Activated naive CD8-positive, alpha-beta T cell treated with anti-CD3 and anti-CD28 coated beads, Interleukin-2, amount 50 U/mL, for 24 hours (primary cell): ENCODE data around the gene NTSR2.
"Not testable (repeated sequence)": the region's sequence is repeated elsewhere in the genome, so short reads cannot be mapped to it uniquely, and the experiment has no call there.

Experiments
- ATAC-seq: fragments of 150-1000 bp; cut with Tn5 transposase; one replicate; pipeline ENCODE4 v1.10.0; 2021
- DNase-seq: peaks from one replicate; pipeline ENCODE4 v3.0.0; 2021
- H3K27ac Mint-ChIP-seq: one replicate; pipeline ENCODE4 v1.8.0; 2021; ENCODE audit warnings: mild to moderate bottlenecking, mixed read lengths
- H3K27me3 Mint-ChIP-seq: one replicate; pipeline ENCODE4 v1.8.0; 2021; ENCODE audit warnings: mixed read lengths
- H3K36me3 Mint-ChIP-seq: one replicate; pipeline ENCODE4 v1.8.0; 2021; ENCODE audit warnings: low read depth, mixed read lengths
- H3K4me1 Mint-ChIP-seq: one replicate; pipeline ENCODE4 v1.8.0; 2021; ENCODE audit warnings: mixed read lengths
- H3K4me3 Mint-ChIP-seq: one replicate; pipeline ENCODE4 v1.8.0; 2021; ENCODE audit warnings: mild to moderate bottlenecking, moderate library complexity, mixed read lengths
- H3K9me3 Mint-ChIP-seq: one replicate; pipeline ENCODE4 v1.8.0; 2021; ENCODE audit warnings: mixed read lengths

Gene NTSR2

DNA sequence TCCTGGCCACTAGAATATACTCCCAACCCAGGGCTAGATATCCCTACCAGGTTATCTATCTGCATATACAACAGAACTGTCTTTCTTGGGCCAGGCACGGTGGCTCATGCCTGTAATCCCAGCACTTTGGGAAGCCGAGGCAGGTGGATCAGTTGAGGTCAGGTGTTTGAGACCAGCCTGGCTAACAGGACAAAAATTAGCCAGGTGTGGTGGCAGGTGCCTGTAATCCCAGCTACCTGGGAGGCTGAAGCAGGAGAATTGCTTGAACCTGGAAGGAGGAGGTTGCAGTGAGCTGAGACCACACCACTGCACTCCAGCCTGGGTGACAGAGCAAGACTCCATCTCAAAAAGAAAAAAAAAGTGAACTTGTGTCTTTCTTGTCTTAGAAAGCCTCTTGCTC, 9.6 kb downstream of the NTSR2 start:
- not testable (repeated sequence) for H3K9me3 Mint-ChIP-seq, H3K27ac Mint-ChIP-seq, ATAC-seq, H3K4me1 Mint-ChIP-seq, DNase-seq, H3K27me3 Mint-ChIP-seq, H3K36me3 Mint-ChIP-seq, H3K4me3 Mint-ChIP-seq

DNA sequence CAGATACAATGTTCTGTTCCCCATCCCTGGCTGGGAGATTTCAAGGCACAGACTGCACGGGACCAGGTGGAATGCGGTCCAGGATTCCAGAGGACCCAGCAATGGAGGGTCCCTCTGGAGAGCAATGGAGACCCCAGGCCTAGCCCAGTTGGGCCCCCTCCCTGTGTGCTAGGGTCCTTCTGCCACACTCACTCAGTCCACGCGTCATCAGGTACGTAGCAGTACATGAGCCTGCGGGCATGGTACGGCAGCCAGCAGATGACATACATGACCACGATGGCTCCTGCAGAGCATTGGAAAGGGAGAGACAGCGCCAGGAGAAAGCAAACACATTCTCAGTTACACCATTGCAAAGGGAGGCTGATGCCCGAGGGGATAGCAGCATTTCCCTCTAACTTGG, 10.1 kb downstream of the NTSR2 start:
- Mint-ChIP-seq H3K36me3 (peaks cover 2% of the 10 kb centered on the region), H3K27ac (no peak overlapping the region), H3K27me3 (peaks cover 10% of the 10 kb centered on the region), H3K9me3 (peaks cover 9% of the 10 kb centered on the region), H3K4me1 (no peaks in the 10 kb centered on the region), H3K4me3 (no peak overlapping the region)
- no peak for ATAC-seq
- DNase-seq, result no peak

DNA sequence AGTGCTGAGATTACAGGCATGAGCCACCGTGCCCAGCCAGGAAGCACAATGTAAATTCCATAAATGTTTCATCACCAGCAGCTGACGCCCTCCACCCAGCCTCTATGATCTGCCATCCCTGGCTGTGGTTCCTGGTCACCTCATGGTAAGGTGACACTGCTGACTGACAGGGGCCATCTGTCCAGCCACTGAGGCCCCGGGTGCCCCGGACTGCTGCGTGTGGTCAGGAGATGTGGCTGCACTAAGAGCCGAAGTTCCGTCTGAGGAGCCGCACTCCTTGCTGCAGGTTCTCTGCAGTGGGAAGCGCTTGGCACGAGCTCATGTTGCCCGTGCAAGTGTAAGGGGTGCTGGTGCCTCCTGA, 10.9 kb downstream of the NTSR2 start:
- ATAC-seq (no peak), DNase-seq (no peak)
- no peak overlapping the region for H3K27ac Mint-ChIP-seq
- H3K9me3 Mint-ChIP-seq, result peaks cover 9% of the 10 kb centered on the region
- H3K27me3 Mint-ChIP-seq, result peaks cover 10% of the 10 kb centered on the region
- H3K36me3 Mint-ChIP-seq, result peaks cover 2% of the 10 kb centered on the region
- H3K4me3 Mint-ChIP-seq, result no peak overlapping the region
- H3K4me1 Mint-ChIP-seq, result no peaks in the 10 kb centered on the region

DNA sequence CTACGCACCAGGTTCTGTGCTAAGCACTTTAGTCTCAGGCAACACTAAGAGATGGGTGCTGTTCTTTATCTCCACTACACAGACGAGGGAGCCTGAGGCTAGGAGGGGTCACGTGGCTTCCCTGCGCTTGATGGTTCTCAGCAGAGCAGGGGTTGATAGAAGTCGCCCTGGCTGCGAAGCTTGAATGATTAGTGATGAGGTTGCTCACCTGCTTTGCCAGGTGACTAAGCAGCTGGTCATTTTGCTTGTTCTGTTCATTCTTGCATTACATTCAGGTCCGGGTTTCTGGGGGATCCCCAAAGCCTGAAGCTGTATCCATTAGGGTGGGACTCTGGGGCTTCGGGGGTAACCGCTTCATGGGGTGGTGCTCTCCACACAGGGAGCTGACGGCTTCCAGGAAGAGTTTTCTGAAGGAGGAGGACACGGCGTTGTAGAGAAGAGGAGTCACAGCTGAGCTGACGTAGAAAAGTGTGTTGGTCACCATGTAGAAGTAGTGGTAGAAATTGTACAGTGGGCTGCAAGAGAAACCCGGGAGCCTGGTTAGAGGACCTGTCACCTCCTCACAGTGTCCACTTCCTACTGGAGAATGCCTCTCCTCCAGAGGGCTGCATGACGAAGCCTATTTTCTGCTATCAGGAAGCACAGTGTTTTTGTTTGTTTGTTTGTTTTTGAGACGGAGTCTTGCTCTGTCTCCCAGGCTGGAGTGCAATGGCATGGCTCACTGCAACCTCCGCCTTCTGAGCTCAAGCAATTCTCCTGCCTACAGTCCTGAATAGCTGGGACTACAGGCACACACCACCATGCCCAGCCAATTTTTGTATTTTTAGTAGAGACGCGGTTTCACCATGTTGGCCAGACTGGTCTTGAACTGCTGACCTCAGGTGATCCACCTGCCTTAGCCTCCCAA, 11.5 kb downstream of the NTSR2 start:
- Mint-ChIP-seq H3K9me3 (peaks cover 9% of the 10 kb centered on the region), H3K4me3 (no peak overlapping the region), H3K4me1 (no peaks in the 10 kb centered on the region), H3K27me3 (peaks cover 11% of the 10 kb centered on the region), H3K36me3 (peaks cover 2% of the 10 kb centered on the region), H3K27ac (no peak overlapping the region)
- ATAC-seq (no peak), DNase-seq (no peak)

DNA sequence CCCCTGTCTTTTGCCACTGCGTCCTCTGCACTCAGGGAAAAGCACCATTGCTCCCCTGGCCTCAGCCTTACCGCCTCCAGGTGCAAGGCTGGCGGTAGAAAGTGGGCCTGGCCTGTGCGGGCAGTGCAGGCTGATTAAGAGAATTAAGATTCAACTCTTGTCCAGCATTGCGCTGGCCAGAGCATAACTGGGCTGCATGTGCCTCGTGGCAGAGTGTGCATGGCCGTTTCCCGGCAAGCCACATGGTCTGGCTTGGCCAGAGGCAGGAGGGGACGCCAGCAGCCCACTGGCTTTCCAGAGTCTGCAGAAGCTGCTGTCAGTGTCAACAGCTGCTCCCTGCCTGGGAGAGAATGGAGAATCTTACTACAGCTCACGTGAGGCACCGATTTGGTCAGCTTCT, 12.3 kb downstream of the NTSR2 start:
- peaks cover 9% of the 10 kb centered on the region for H3K27me3 Mint-ChIP-seq
- no peak for ATAC-seq
- H3K4me3 Mint-ChIP-seq, result no peak overlapping the region
- H3K36me3 Mint-ChIP-seq, result peaks cover 2% of the 10 kb centered on the region
- H3K27ac Mint-ChIP-seq, result no peak overlapping the region
- DNase-seq, result no peak
- no peaks in the 10 kb centered on the region for H3K4me1 Mint-ChIP-seq
- H3K9me3 Mint-ChIP-seq, result peaks cover 6% of the 10 kb centered on the region

DNA sequence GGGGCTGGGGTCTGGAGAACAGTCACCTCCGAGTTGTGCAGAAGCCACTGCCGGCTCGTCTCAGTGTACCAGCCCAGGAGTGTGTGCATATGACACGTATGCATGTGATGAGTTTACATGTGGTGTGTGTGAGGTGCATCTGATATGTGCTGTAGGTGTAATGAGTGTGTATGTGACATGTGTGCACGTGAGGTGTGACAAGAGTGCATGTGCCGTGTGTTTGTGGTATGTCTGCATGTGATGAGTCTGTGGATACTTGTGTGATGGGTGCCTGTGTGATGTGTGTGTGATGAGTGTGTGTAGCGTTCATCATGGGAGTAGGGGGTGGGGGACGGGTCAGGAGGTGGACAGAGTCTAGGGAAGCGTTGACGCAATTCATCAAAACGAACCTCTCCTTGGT, 12.8 kb downstream of the NTSR2 start:
- Mint-ChIP-seq H3K4me3 (no peak overlapping the region), H3K27ac (no peak overlapping the region), H3K27me3 (peaks cover 8% of the 10 kb centered on the region), H3K4me1 (no peaks in the 10 kb centered on the region), H3K9me3 (peaks cover 2% of the 10 kb centered on the region), H3K36me3 (peaks cover 1% of the 10 kb centered on the region)
- ATAC-seq (no peak), DNase-seq (no peak)

DNA sequence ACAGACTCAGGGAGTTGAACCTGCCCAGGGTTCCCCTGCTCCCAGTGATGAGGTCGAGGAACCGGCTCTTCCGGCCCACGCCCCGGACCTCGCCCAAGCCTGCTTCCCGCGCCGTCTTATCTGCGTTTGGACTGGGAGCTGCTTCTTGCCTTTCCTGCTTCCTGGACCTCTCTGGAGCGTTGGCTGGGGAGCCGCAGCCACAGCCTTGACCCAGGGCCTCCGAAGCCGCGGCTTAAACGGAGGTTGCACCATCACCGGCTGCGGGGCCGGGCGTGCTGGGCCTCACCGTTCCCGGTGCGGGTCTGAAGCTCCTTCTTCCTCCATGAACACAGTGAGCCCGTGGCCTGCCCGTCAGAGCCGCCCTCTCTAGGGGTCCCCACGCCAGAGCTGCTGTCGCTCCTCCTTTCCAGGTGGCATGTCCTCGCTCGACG, 13.3 kb downstream of the NTSR2 start:
- H3K4me3 Mint-ChIP-seq, result no peak overlapping the region
- no peaks in the 10 kb centered on the region for H3K4me1 Mint-ChIP-seq
- peaks cover 6% of the 10 kb centered on the region for H3K27me3 Mint-ChIP-seq
- H3K27ac Mint-ChIP-seq, result no peak overlapping the region
- ATAC-seq (no peak), DNase-seq (no peak)
- H3K36me3 Mint-ChIP-seq, result no peaks in the 10 kb centered on the region
- no peaks in the 10 kb centered on the region for H3K9me3 Mint-ChIP-seq

DNA sequence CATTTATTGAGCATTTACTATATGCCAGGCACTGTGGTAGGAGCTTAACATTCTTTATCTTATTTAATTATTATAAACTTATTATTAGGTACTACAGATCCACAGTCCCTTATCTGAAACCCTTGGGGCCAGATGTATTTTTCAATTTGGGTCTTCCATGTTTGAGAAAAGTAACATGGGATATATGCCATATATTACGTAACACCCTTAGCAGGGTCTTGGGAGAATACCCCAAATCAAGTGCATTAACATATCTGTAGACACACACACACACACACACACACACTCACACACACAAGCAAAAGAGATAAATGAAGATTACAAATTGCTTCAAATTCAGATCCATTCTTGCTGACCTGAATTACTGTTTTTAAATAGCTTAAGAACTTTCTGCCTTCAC, 13.7 kb downstream of the NTSR2 start:
- no peak overlapping the region for H3K27ac Mint-ChIP-seq
- peaks cover 6% of the 10 kb centered on the region for H3K27me3 Mint-ChIP-seq

DNA sequence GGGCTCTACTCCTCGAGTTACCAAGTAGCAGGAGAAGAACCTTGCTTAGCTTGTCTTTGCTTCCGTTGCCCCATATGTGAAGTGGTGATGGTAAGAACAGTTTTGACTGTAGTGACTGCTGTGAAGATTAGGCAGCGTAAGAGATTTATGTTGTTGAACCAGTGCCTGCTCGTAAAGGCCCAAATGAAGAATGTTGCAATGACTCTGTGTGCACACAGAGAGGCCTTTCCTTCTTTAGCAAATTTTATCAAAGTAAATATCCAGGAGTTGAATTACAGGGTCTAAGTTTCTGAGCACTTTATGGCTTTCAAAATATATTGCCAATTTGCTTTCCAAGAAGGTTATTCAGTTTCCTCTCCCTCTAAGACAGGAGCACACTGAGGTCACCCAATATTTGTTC, 14.5 kb downstream of the NTSR2 start:
- peaks cover 4% of the 10 kb centered on the region for H3K27me3 Mint-ChIP-seq
- H3K36me3 Mint-ChIP-seq, result no peaks in the 10 kb centered on the region
- H3K9me3 Mint-ChIP-seq, result no peaks in the 10 kb centered on the region
- no peak for DNase-seq
- H3K4me3 Mint-ChIP-seq, result no peak overlapping the region
- H3K27ac Mint-ChIP-seq, result no peak overlapping the region
- no peaks in the 10 kb centered on the region for H3K4me1 Mint-ChIP-seq
- ATAC-seq, result no peak

More for the DNA sequence above, 13.7 kb downstream of the NTSR2 start:
- Mint-ChIP-seq H3K9me3 (no peaks in the 10 kb centered on the region), H3K36me3 (no peaks in the 10 kb centered on the region), H3K4me1 (no peaks in the 10 kb centered on the region), H3K4me3 (no peak overlapping the region)
- ATAC-seq, result no peak
- DNase-seq, result no peak

DNA sequence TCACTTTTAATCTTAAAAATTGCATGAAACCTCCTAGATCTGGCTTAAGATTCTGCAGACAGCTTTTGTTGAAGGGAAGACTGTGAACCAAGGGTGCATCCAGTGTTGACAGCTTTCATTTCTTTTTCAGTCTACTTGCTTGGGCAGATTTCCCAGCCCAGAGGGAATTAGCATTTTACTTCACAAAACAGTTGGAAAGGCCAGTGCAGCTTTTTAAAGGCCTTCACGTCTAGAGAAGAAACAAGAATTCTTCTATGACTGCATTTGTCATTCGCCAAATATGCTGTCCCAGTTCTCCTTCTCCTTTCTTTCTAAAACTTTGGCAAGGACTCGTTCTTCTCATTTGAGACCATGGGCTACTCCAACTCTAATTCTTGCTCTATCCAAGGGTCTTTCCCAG, 17.4 kb downstream of the NTSR2 start:
- Mint-ChIP-seq H3K9me3 (no peaks in the 10 kb centered on the region), H3K27ac (no peak overlapping the region), H3K36me3 (no peaks in the 10 kb centered on the region)

DNA sequence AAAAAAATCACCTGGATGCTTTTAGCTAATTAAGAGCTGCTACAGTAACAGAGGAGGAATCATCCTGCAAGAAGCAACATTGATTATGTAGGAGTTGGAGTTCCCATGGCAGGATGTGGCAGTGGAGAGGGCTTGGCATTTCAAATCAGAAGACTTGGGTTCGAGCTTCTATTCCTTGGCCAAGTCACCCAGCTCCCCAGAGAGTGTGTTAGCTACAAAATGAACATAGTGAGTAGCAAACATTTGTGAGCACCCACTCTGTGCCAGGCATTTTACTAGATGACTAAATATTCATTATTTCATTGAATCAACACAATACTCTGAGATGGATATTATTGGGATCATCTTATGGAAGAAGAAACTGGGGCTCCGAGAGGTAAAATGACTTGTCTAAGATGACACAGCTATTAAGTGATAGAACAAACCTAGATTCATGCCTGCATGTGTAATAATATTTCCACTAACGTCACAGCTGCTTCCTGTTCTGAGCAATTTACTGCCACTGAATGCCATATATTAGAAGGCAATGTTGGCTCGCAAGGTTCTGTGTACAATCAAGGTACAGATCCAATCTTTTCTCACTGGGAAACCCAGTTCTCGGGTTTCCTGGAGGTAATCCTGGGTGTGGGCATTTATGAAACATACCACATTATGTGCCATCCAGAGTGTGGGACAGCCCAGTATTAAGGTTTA, 18.0 kb downstream of the NTSR2 start:
- Mint-ChIP-seq H3K36me3 (no peaks in the 10 kb centered on the region), H3K4me3 (no peak overlapping the region), H3K4me1 (no peaks in the 10 kb centered on the region), H3K27me3 (peaks cover 16% of the 10 kb centered on the region), H3K9me3 (no peaks in the 10 kb centered on the region), H3K27ac (no peak overlapping the region)
- no peak for DNase-seq
- peak; percentile 33 for ATAC-seq

More for the DNA sequence above, 17.4 kb downstream of the NTSR2 start:
- H3K27me3 Mint-ChIP-seq, result peaks cover 18% of the 10 kb centered on the region
- H3K4me1 Mint-ChIP-seq, result no peaks in the 10 kb centered on the region
- DNase-seq, result no peak
- ATAC-seq, result no peak
- H3K4me3 Mint-ChIP-seq, result no peak overlapping the region

DNA sequence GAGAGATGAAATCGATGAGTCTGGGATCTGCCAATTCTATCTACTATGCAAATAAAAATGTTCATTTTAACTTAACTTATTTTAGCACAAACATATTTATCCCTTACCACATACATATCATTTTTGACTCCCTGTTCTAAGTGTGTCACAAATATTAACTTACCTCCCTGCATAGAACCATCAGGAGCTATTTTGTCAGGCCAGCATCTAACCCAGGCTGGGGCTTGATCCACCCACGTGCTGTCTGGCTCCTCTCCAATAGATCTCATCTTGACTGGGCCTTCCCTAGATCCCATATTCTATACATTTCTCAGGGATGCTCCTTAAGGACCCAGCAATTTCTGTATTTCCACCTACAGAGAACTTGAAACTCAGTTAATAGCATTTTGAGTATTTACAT, 20.9 kb downstream of the NTSR2 start:
- Mint-ChIP-seq H3K9me3 (no peaks in the 10 kb centered on the region), H3K4me1 (no peaks in the 10 kb centered on the region), H3K27ac (no peak overlapping the region), H3K36me3 (no peaks in the 10 kb centered on the region), H3K4me3 (no peak overlapping the region), H3K27me3 (peaks cover 16% of the 10 kb centered on the region)
- DNase-seq (no peak), ATAC-seq (no peak)

DNA sequence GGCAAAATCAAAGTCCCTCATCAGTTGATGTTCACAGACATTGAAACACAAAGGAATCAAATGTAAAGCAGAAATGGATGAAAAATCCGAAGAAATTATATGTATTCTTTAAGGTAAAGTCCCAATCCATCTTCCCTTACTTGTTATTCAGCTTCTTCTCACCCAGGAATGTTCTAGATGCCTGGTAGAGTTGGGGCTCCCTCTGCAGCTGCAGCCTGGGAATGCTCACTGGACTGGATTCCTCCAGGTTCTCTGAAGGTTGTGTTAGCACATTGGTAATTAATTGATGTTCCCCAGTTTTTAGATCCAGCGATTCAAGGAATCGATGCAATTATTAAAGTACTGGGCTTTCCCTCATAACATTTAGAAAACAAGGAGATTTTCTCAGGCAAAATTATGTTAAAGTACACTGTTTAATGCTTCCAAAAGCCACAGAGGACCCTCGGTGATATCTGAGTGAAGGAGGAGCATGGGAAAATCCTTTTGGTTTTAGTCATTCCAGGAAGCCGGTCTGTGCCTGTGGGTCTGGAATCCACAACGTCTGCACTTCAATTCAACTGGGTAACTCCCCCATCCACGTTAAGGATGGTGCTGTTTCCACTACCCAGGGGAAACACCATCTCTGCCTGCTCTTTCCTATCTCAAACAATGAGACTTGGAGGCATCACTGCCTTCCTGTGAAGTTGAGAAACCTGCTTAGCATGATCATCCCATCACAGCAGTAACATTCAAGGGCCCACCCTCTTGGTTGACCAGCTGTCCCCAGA, 22.0 kb downstream of the NTSR2 start:
- Mint-ChIP-seq H3K4me3 (no peak overlapping the region), H3K4me1 (no peaks in the 10 kb centered on the region), H3K27me3 (peaks cover 14% of the 10 kb centered on the region), H3K27ac (no peak overlapping the region), H3K9me3 (no peaks in the 10 kb centered on the region), H3K36me3 (no peaks in the 10 kb centered on the region)
- ATAC-seq (no peak), DNase-seq (no peak)

DNA sequence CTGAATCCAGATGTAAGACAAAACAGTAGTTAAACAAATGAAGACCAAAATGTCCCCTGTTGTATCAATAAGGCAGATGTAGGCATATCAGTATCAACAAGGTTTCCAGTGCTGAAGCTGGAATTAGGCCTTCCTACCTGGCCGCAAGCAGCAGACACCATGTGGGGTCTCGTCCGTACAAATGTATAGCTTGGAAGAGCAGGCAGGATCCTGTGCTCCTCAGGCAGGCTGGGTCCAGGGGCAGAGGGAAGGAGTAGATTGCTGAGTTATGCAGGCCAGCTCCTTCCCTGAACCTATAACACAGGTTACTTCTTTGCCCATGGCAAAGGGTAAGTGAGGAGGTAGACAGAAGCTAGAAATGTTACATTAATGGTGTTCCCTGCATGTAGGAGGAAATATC, 23.5 kb downstream of the NTSR2 start:
- no peaks in the 10 kb centered on the region for H3K36me3 Mint-ChIP-seq
- no peak overlapping the region for H3K27ac Mint-ChIP-seq
- ATAC-seq, result no peak
- no peak for DNase-seq
- no peaks in the 10 kb centered on the region for H3K9me3 Mint-ChIP-seq
- peaks cover 14% of the 10 kb centered on the region for H3K27me3 Mint-ChIP-seq
- H3K4me1 Mint-ChIP-seq, result no peaks in the 10 kb centered on the region
- no peak overlapping the region for H3K4me3 Mint-ChIP-seq

DNA sequence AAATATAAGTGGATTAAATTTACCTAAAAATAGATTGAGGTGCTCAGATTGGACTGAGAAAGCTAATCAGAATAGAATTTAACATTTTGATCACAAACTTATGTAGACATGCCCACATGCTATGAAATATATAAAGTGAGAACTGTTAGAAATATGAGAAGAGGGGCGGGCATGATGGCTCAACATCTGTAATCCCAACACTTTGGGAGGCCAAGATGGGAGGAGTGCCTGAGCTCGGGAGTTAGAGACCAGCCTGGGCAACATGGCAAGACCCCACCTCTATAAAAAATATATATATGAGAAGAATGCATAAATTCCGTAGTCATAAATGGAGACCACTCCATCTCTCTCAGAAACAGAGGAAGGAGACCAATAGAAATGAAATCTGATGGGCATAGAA, 25.7 kb downstream of the NTSR2 start:
- no peak overlapping the region for H3K4me3 Mint-ChIP-seq
- peaks cover 17% of the 10 kb centered on the region for H3K27me3 Mint-ChIP-seq
- no peak overlapping the region for H3K27ac Mint-ChIP-seq
- no peaks in the 10 kb centered on the region for H3K36me3 Mint-ChIP-seq
- DNase-seq (no peak), ATAC-seq (no peak)
- no peaks in the 10 kb centered on the region for H3K9me3 Mint-ChIP-seq
- no peaks in the 10 kb centered on the region for H3K4me1 Mint-ChIP-seq
